Measurements from ENCODE around the gene NR2C2.

Gene NR2C2

DNA sequence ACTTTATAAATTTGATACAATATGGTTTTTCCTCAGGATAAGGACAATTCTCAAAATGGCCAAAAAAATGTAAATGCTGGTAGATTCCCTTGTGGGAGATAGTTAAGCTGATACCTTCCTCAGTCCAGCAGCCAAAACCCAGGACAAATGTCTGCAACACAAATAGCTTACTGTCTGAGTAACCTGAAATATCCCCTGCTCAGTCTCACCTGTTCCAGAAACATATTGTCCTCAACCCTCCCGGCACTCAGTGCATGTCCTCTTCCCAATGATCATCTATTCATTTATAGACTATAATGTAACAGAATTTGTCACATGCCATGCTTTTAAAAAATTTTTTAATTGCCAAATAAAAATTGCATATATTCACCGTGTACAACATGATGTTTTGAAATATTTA is 139.3 kb downstream of the NR2C2 start:
- no peak for TF ChIP-seq EZH2 (IDR thresholded peaks at IDR 0.05; ENCODE audit: borderline replicate concordance, low read depth, low read length, severe bottlenecking)
- TF ChIP-seq, protein P1, sequence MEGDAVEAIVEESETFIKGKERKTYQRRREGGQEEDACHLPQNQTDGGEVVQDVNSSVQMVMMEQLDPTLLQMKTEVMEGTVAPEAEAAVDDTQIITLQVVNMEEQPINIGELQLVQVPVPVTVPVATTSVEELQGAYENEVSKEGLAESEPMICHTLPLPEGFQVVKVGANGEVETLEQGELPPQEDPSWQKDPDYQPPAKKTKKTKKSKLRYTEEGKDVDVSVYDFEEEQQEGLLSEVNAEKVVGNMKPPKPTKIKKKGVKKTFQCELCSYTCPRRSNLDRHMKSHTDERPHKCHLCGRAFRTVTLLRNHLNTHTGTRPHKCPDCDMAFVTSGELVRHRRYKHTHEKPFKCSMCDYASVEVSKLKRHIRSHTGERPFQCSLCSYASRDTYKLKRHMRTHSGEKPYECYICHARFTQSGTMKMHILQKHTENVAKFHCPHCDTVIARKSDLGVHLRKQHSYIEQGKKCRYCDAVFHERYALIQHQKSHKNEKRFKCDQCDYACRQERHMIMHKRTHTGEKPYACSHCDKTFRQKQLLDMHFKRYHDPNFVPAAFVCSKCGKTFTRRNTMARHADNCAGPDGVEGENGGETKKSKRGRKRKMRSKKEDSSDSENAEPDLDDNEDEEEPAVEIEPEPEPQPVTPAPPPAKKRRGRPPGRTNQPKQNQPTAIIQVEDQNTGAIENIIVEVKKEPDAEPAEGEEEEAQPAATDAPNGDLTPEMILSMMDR (IDR thresholded peaks at IDR 0.05; ENCODE audit: borderline replicate concordance, extremely low read depth, low read length, poor library complexity, severe bottlenecking), result no peak
- ATAC-seq (ENCODE audit: insufficient read depth, low read depth) (no peak), DNase-seq (no peak)
- Histone ChIP-seq H3K27ac (ENCODE audit: low read length) (no peak overlapping the region), H3K4me1 (ENCODE audit: insufficient read depth, low read length) (no peaks in the 10 kb centered on the region), H3K36me3 (ENCODE audit: insufficient read depth, low read length) (peaks cover 82% of the 10 kb centered on the region), H4K20me1 (ENCODE audit: insufficient read depth, low read length) (no peaks in the 10 kb centered on the region), H3K27me3 (ENCODE audit: insufficient read depth, low read length, poor library complexity) (no peaks in the 10 kb centered on the region), H3K4me2 (ENCODE audit: insufficient read depth, low read length) (no peak overlapping the region), H3K9ac (ENCODE audit: low read depth, low read length) (no peak overlapping the region), H3K79me2 (ENCODE audit: insufficient read depth, low read length) (no peaks in the 10 kb centered on the region), H2AFZ (ENCODE audit: low read depth, low read length) (no peak overlapping the region), H3K9me3 (ENCODE audit: insufficient read depth, low read length, severe bottlenecking) (no peaks in the 10 kb centered on the region), H3K4me3 (ENCODE audit: low read depth in 1 of 2, low read length in 2 of 2) (no peak overlapping the region)

DNA sequence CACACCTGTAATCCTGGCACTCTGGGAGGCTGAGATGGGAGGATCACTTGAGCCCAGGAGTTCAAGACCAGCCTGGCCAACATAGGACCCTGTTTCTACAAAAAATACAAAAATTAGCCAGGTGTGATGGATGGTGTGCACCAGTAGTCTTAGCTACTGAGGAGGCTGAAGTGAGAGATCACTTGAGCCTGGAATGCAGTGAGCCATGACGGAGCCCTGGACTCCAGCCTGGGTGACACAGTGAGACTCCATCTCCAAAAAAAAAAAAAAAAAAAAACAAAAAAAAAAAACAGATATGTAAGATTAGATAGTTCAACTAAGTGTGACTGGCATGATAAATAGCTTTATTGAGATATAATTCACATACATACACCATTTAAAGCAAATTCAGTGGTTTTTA is 141.8 kb downstream of the NR2C2 start:
- Histone ChIP-seq H3K4me1 (ENCODE audit: insufficient read depth, low read length) (no peaks in the 10 kb centered on the region), H2AFZ (ENCODE audit: low read depth, low read length) (no peak overlapping the region), H3K79me2 (ENCODE audit: insufficient read depth, low read length) (no peaks in the 10 kb centered on the region), H3K4me2 (ENCODE audit: insufficient read depth, low read length) (no peak overlapping the region), H3K9ac (ENCODE audit: low read depth, low read length) (no peak overlapping the region), H3K27ac (ENCODE audit: low read length) (no peak overlapping the region), H3K4me3 (ENCODE audit: low read depth in 1 of 2, low read length in 2 of 2) (no peak overlapping the region), H3K9me3 (ENCODE audit: insufficient read depth, low read length, severe bottlenecking) (no peaks in the 10 kb centered on the region), H3K27me3 (ENCODE audit: insufficient read depth, low read length, poor library complexity) (no peaks in the 10 kb centered on the region), H3K36me3 (ENCODE audit: insufficient read depth, low read length) (peaks cover 63% of the 10 kb centered on the region), H4K20me1 (ENCODE audit: insufficient read depth, low read length) (no peaks in the 10 kb centered on the region)
- ATAC-seq (ENCODE audit: insufficient read depth, low read depth) (no peak), DNase-seq (no peak)
- no peak for TF ChIP-seq EZH2 (IDR thresholded peaks at IDR 0.05; ENCODE audit: borderline replicate concordance, low read depth, low read length, severe bottlenecking)
- TF ChIP-seq, protein P1 (IDR thresholded peaks at IDR 0.05; ENCODE audit: borderline replicate concordance, extremely low read depth, low read length, poor library complexity, severe bottlenecking), result no peak

DNA sequence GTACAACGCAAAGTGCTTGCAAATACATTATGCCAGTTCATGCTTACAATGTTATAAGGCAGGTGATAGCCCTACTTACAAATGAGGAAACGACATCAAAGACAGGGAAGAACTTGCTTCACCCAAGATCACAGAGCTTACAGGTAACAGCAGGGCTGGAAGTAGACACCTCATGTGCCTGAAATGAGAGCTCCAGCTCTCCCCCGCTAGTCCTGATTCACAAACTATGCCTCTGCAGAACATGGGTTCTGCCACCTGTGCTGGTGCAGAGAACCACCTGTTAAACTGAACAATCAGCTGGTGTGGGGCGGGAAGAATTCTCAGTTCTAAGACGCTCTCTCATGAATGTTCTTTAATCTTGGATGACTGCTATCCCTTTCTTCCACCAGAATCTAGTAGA is 144.2 kb downstream of the NR2C2 start:
- Histone ChIP-seq H3K9ac (ENCODE audit: low read depth, low read length) (no peak overlapping the region), H3K27me3 (ENCODE audit: insufficient read depth, low read length, poor library complexity) (no peaks in the 10 kb centered on the region), H3K36me3 (ENCODE audit: insufficient read depth, low read length) (peaks cover 64% of the 10 kb centered on the region), H3K27ac (ENCODE audit: low read length) (no peak overlapping the region), H3K9me3 (ENCODE audit: insufficient read depth, low read length, severe bottlenecking) (no peaks in the 10 kb centered on the region), H3K79me2 (ENCODE audit: insufficient read depth, low read length) (peaks cover 8% of the 10 kb centered on the region; the same call in 1 of the 2 replicates), H2AFZ (ENCODE audit: low read depth, low read length) (no peak overlapping the region), H4K20me1 (ENCODE audit: insufficient read depth, low read length) (no peaks in the 10 kb centered on the region), H3K4me1 (ENCODE audit: insufficient read depth, low read length) (no peaks in the 10 kb centered on the region), H3K4me2 (ENCODE audit: insufficient read depth, low read length) (no peak overlapping the region), H3K4me3 (ENCODE audit: low read depth in 1 of 2, low read length in 2 of 2) (no peak overlapping the region)
- TF ChIP-seq, protein P1 (IDR thresholded peaks at IDR 0.05; ENCODE audit: borderline replicate concordance, extremely low read depth, low read length, poor library complexity, severe bottlenecking), result no peak
- no peak for TF ChIP-seq EZH2 (IDR thresholded peaks at IDR 0.05; ENCODE audit: borderline replicate concordance, low read depth, low read length, severe bottlenecking)
- no peak for ATAC-seq (ENCODE audit: insufficient read depth, low read depth)
- no peak for DNase-seq

DNA sequence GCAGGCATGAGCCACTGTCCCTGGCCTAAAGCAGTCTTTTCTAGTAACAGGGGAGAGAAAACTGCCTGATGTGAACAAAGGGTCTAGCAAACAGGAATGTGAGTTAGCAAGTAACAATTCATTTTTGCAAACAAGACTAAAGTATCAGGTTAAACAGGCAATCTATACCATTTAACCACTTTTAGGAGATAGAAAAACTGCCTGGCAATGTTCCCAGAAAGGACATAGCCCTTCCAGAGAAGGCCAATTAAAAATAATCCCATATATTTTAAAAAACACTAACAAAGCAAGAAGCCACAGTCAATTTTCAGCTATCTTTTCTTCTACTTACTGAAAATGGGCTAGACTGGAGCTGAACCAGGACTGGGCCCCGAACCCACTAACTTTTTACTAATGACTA is 145.3 kb downstream of the NR2C2 start:
- Histone ChIP-seq H4K20me1 (ENCODE audit: insufficient read depth, low read length) (peaks cover 2% of the 10 kb centered on the region), H3K9ac (ENCODE audit: low read depth, low read length) (no peak overlapping the region), H3K4me3 (ENCODE audit: low read depth in 1 of 2, low read length in 2 of 2) (no peak overlapping the region), H3K4me2 (ENCODE audit: insufficient read depth, low read length) (no peak overlapping the region), H3K36me3 (ENCODE audit: insufficient read depth, low read length) (peaks cover 59% of the 10 kb centered on the region), H3K27ac (ENCODE audit: low read length) (no peak overlapping the region), H3K4me1 (ENCODE audit: insufficient read depth, low read length) (peaks cover 8% of the 10 kb centered on the region), H3K79me2 (ENCODE audit: insufficient read depth, low read length) (peaks cover 17% of the 10 kb centered on the region), H2AFZ (ENCODE audit: low read depth, low read length) (no peak overlapping the region), H3K27me3 (ENCODE audit: insufficient read depth, low read length, poor library complexity) (no peaks in the 10 kb centered on the region), H3K9me3 (ENCODE audit: insufficient read depth, low read length, severe bottlenecking) (no peaks in the 10 kb centered on the region)
- DNase-seq (no peak), ATAC-seq (ENCODE audit: insufficient read depth, low read depth) (no peak)
- no peak for TF ChIP-seq EZH2 (IDR thresholded peaks at IDR 0.05; ENCODE audit: borderline replicate concordance, low read depth, low read length, severe bottlenecking)
- TF ChIP-seq, protein P1 (IDR thresholded peaks at IDR 0.05; ENCODE audit: borderline replicate concordance, extremely low read depth, low read length, poor library complexity, severe bottlenecking), result no peak
